SK-N-SH (cell line): ENCODE results near the gene CYP21A2. TPM values are rescaled to one million over a fixed set of nuclear protein-coding genes. Genes with fewer than 3 reads are reported as not detected.
"Not testable (repeated sequence)": the region's sequence is repeated elsewhere in the genome, so short reads cannot be mapped to it uniquely, and the experiment has no call there.

Source experiments
- CTCF ChIA-PET: fragments of 300-600, 350-600 bp; formaldehyde crosslinking; extraction: SDS; loops from one replicate; lab custom pipeline; 2021; lab: Yijun Ruan, JAX
- POLR2A ChIA-PET: fragments of 350-600 bp; sonication (Branson Sonifier 250); formaldehyde crosslinking; extraction: SDS; loops from one replicate; lab custom pipeline; 2020; ENCODE audit warnings: antibody characterized with exemption, inconsistent platforms; lab: Yijun Ruan, JAX
- DNase-seq: peaks from one replicate; pipeline ENCODE4 v3.0.0; 2012
- H2AFZ ChIP-seq: fragments of 200-600 bp; sonication (generic); 2 replicates; pipeline ENCODE4 v1.8.1; 2016; ENCODE audit warnings: antibody characterized with exemption, mild to moderate bottlenecking, low read depth
- H3F3A ChIP-seq: fragments of 200-600 bp; sonication (generic); replicated peaks from 2 replicates; pipeline ENCODE3; 2016; ENCODE audit warnings: antibody characterized with exemption, mild to moderate bottlenecking; ENCODE audit not compliant: insufficient read depth
- H3K27ac ChIP-seq, 2 experiments: fragments of 200-500 bp in 1 of 2; fragments of 200-600 bp in 1 of 2; sonication (Bioruptor generic) in 1 of 2; sonication (generic), shearing (Covaris generic) in 1 of 2; 2 replicates each; pipeline versions ENCODE4 v1.5.1 to v1.6.1; 2014 to 2016; ENCODE audit warnings: low read depth in 2 of 2, inconsistent platforms in 1 of 2, low read length in 1 of 2, mild to moderate bottlenecking in 1 of 2, mixed read lengths in 1 of 2
- H3K27me3 ChIP-seq: fragments of 200-600 bp; sonication (generic), shearing (Covaris generic); 2 replicates; pipeline ENCODE4 v1.6.1; 2016; ENCODE audit warnings: mixed run types; ENCODE audit not compliant: insufficient read depth
- H3K36me3 ChIP-seq, 2 experiments: fragments of 200-500 bp in 1 of 2; fragments of 200-600 bp in 1 of 2; sonication (Bioruptor generic) in 1 of 2; sonication (generic) in 1 of 2; replicated peaks in 1 of 2; 2 replicates each; pipeline versions ENCODE3 to v1.5.1; 2014 to 2016; ENCODE audit warnings: low read length in 1 of 2, mild to moderate bottlenecking in 1 of 2; ENCODE audit not compliant: insufficient read depth in 2 of 2, control insufficient read depth in 1 of 2
- H3K4me1 ChIP-seq, 2 experiments: fragments of 200-500 bp in 1 of 2; fragments of 200-600 bp in 1 of 2; sonication (Bioruptor generic) in 1 of 2; sonication (generic), shearing (Covaris generic) in 1 of 2; 2 replicates each; pipeline versions ENCODE4 v1.5.1 to v1.6.1; 2014 to 2016; ENCODE audit warnings: low read depth in 1 of 2, low read length in 1 of 2, mixed run types in 1 of 2; ENCODE audit not compliant: insufficient read depth in 2 of 2, control insufficient read depth in 1 of 2
- H3K4me2 ChIP-seq: fragments of 200-600 bp; sonication (generic), shearing (Covaris generic); 2 replicates; pipeline ENCODE4 v1.6.1; 2017; ENCODE audit warnings: mixed run types
- H3K4me3 ChIP-seq, 2 experiments: fragments of 200-500 bp in 1 of 2; fragments of 200-600 bp in 1 of 2; sonication (Bioruptor generic) in 1 of 2; sonication (generic), shearing (Covaris generic) in 1 of 2; 2 replicates each; pipeline versions ENCODE4 v1.5.1 to v1.8.1; 2014 to 2016; ENCODE audit warnings: low read depth in 2 of 2, inconsistent platforms in 1 of 2, low read length in 1 of 2, mild to moderate bottlenecking in 1 of 2, mixed read lengths in 1 of 2, moderate library complexity in 1 of 2
- H3K79me2 ChIP-seq: fragments of 200-600 bp; sonication (generic); 2 replicates; pipeline ENCODE4 v1.8.1; 2017; ENCODE audit warnings: mild to moderate bottlenecking; ENCODE audit not compliant: insufficient read depth
- H3K9ac ChIP-seq: fragments of 200-600 bp; sonication (generic); 2 replicates; pipeline ENCODE4 v1.6.1; 2017; ENCODE audit warnings: mixed run types
- H3K9me2 ChIP-seq: fragments of 200-600 bp; sonication (generic); 2 replicates; pipeline ENCODE4 v1.6.1; 2017; ENCODE audit warnings: mixed run types
- H3K9me3 ChIP-seq: fragments of 200-600 bp; sonication (generic); 2 replicates; pipeline ENCODE4 v1.6.1; 2017; ENCODE audit warnings: mixed run types, mild to moderate bottlenecking, moderate library complexity
- H4K20me1 ChIP-seq: fragments of 200-600 bp; sonication (generic); 2 replicates; pipeline ENCODE4 v1.6.1; 2017; ENCODE audit warnings: mild to moderate bottlenecking, mixed run types; ENCODE audit not compliant: insufficient read depth
- WGBS: methylation state at CpG from one replicate; pipeline ENCODE4 v1.1.6; 2017; ENCODE audit warnings: low lambda C conversion rate; 5-methylcytosine and 5-hydroxymethylcytosine counted together
- polyA plus RNA-seq, 3 experiments: library from polyadenylated mRNA; depleted of rRNA; stranded (reverse); fragments of >200 nt; gene quantifications; 2 replicates each; pipeline ENCODE4 v1.2.3, GENCODE V29; 2012

The CYP21A2 gene
- polyA plus RNA-seq, 1 of the 3 experiments (the other 2 are of a cell fraction): not detected

- WGBS: 54% methylated on average over 10 of the region's 24 CpGs
- H3K4me3 ChIP-seq, H3K27me3 ChIP-seq, H3K4me2 ChIP-seq, H4K20me1 ChIP-seq, H3K36me3 ChIP-seq, H3K9me3 ChIP-seq, H3K27ac ChIP-seq, H3F3A ChIP-seq, DNase-seq, H3K79me2 ChIP-seq, H3K9ac ChIP-seq, CTCF ChIA-PET, H3K9me2 ChIP-seq, H2AFZ ChIP-seq, POLR2A ChIA-PET, H3K4me1 ChIP-seq: not testable (repeated sequence)
Observed at GRCh38 chr6:32039321-32040274, 1.4 kb downstream of the CYP21A2 start.

- H3K36me3 ChIP-seq, POLR2A ChIA-PET, H3K9ac ChIP-seq, H3K9me3 ChIP-seq, H3K9me2 ChIP-seq, H4K20me1 ChIP-seq, CTCF ChIA-PET, H3F3A ChIP-seq, H3K4me1 ChIP-seq, H3K27me3 ChIP-seq, H3K27ac ChIP-seq, DNase-seq, H3K79me2 ChIP-seq, H3K4me3 ChIP-seq, H3K4me2 ChIP-seq, H2AFZ ChIP-seq: not testable (repeated sequence)
- 23% methylated on average over 5 of the region's 43 CpGs for WGBS
Observed at GRCh38 chr6:32040299-32041049, 2.3 kb downstream of the CYP21A2 start.

GRCh38 chr6:32041050-32041321, 2.8 kb downstream of the CYP21A2 start:
- POLR2A ChIA-PET, H3K9ac ChIP-seq, H3K79me2 ChIP-seq, H2AFZ ChIP-seq, H4K20me1 ChIP-seq, H3K4me1 ChIP-seq, CTCF ChIA-PET, DNase-seq, H3K9me2 ChIP-seq, H3K27me3 ChIP-seq, H3K27ac ChIP-seq, H3K36me3 ChIP-seq, H3K4me3 ChIP-seq, H3F3A ChIP-seq, H3K9me3 ChIP-seq, H3K4me2 ChIP-seq: not testable (repeated sequence)
- WGBS: no CpG with 5 or more reads among the region's 13 CpGs

- H2AFZ ChIP-seq, H3K27me3 ChIP-seq, H4K20me1 ChIP-seq, H3K27ac ChIP-seq, H3F3A ChIP-seq, H3K79me2 ChIP-seq, H3K9ac ChIP-seq, H3K4me2 ChIP-seq, H3K9me2 ChIP-seq, H3K9me3 ChIP-seq, DNase-seq, POLR2A ChIA-PET, H3K4me1 ChIP-seq, H3K4me3 ChIP-seq, H3K36me3 ChIP-seq: not testable (repeated sequence)
- CTCF ChIA-PET: interaction anchor here (0.6 kb wide), 1 partner anchor 111 kb away, joined by 4 read pairs; no protein-coding TSS in a partner anchor
- 61% methylated on average over 4 of the region's 10 CpGs for WGBS
Observed at GRCh38 chr6:32041385-32041784, 3.2 kb downstream of the CYP21A2 start.

- H3K79me2 ChIP-seq, H3K9me3 ChIP-seq, H3K27ac ChIP-seq, H3F3A ChIP-seq, H3K4me3 ChIP-seq, H3K36me3 ChIP-seq, H3K9ac ChIP-seq, H3K9me2 ChIP-seq, H4K20me1 ChIP-seq, POLR2A ChIA-PET, CTCF ChIA-PET, H3K4me2 ChIP-seq, H3K27me3 ChIP-seq, H2AFZ ChIP-seq, DNase-seq: not testable (repeated sequence)
- peaks cover 0 to 11% of the 10 kb centered on the region in 2 experiments; a peak in 2 of 4 replicates for H3K4me1 ChIP-seq
- 0% methylated on average over 1 of the region's 15 CpGs for WGBS
Observed at GRCh38 chr6:32042276-32042675, 4.1 kb downstream of the CYP21A2 start.

GRCh38 chr6:32043589-32044380, 5.6 kb downstream of the CYP21A2 start:
- H3K27me3 ChIP-seq, H3K79me2 ChIP-seq, H3K9me2 ChIP-seq, POLR2A ChIA-PET, H3K36me3 ChIP-seq, H3K27ac ChIP-seq, H3K4me3 ChIP-seq, H2AFZ ChIP-seq, H4K20me1 ChIP-seq, H3K9ac ChIP-seq, H3K4me2 ChIP-seq, H3K9me3 ChIP-seq, H3F3A ChIP-seq, CTCF ChIA-PET, DNase-seq: not testable (repeated sequence)
- peaks cover 0 to 14% of the 10 kb centered on the region in 2 experiments; a peak in 2 of 4 replicates for H3K4me1 ChIP-seq
- WGBS: 79% methylated on average over 14 of the region's 31 CpGs
